ENCODE results near the gene FARP1. TPM values are rescaled to one million over a fixed set of nuclear protein-coding genes. Genes with fewer than 3 reads are reported as not detected.

Gene FARP1
- total RNA-seq, 1 experiment from 2014 or later, result 96.6 TPM

DNA sequence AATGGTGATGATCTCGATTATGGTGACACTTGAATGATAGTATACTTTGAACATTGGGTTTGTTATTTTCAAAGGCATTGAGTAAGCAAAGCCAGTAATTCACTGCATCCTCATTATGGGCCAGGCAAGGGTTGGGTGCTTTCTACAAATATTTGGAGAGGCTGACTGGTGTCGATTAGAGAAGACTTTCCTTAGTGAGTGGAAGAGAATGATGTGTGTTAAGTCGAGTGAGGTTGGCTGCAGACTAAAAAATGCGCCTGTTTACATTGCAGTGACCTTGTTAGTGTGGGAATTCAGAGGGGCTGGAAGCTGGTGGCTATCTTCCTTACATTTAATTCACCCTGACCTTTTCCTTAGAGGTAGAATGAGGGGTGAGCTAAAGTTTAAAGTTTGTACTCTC lies 56.6 kb downstream of the FARP1 start (continued):
- TF ChIP-seq, protein P1, sequence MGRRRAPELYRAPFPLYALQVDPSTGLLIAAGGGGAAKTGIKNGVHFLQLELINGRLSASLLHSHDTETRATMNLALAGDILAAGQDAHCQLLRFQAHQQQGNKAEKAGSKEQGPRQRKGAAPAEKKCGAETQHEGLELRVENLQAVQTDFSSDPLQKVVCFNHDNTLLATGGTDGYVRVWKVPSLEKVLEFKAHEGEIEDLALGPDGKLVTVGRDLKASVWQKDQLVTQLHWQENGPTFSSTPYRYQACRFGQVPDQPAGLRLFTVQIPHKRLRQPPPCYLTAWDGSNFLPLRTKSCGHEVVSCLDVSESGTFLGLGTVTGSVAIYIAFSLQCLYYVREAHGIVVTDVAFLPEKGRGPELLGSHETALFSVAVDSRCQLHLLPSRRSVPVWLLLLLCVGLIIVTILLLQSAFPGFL (CRISPR knock-in tag; IDR thresholded peaks at IDR 0.05; ENCODE audit: borderline replicate concordance), result no peak

DNA sequence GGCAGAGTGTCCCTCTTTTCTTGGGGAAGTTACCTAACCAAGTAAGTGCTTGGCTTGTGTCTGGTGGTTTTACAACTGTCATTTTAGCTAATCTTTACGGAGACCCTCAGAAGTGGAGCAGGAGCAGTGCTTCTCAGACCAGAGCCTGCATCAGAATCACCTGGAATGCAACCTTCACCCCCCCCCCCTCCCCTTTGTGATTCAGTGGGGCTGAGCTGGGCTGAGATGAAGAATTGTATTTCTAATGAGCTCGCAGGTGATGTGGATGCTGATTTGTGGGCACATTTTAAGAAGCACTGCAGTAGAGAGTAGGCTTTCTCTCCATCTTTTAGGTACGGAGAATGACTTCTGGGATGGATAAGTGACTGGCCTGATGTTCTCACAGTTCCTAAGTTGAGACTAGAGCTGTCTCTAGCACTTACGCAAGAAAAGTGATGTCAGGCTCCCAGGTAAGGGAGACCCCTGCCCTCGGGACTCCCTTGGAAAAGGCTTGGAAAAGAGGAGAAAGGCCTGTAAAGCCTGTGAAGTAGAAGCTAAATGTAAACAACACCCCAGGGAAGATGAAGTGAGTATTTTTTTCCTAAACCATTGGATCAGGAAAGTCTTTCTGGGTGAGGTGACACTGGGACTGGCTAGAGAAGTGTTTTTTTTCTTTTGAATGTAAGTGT lies 57.5 kb downstream of the FARP1 start:
- ChIA-PET CTCF (interaction anchor here (0.6 to 1.7 kb wide), 10 partner anchors 10 to 245 kb away, joined by 3 to 9 read pairs (median 4); no protein-coding TSS in a partner anchor), POLR2A (interaction anchor here (0.7 kb wide), 2 partner anchors 14 to 27 kb away, joined by 4 read pairs; no protein-coding TSS in a partner anchor)
- no peaks in the 10 kb centered on the region for H3K27me3 Mint-ChIP-seq (ENCODE audit: low read depth)
- peaks cover 26% of the 10 kb centered on the region for H3K36me3 Mint-ChIP-seq
- TF ChIP-seq MXD4 (CRISPR knock-in tag; IDR thresholded peaks at IDR 0.05; ENCODE audit: borderline replicate concordance) (no peak), TEAD1 (CRISPR knock-in tag; IDR thresholded peaks at IDR 0.05) (peak; percentile 35; the same call in 1 of the 2 replicates)
- H3K27ac Mint-ChIP-seq, result peak overlapping the region; percentile 86
- ATAC-seq, result peak; percentile 86
- H3K9me3 Mint-ChIP-seq, result peaks cover 16% of the 10 kb centered on the region
- H3K4me1 Mint-ChIP-seq, result peaks cover 43% of the 10 kb centered on the region
- no peak for DNase-seq (ENCODE audit: low spot score)
- H3K4me3 Mint-ChIP-seq, result peak overlapping the region; percentile 59

DNA sequence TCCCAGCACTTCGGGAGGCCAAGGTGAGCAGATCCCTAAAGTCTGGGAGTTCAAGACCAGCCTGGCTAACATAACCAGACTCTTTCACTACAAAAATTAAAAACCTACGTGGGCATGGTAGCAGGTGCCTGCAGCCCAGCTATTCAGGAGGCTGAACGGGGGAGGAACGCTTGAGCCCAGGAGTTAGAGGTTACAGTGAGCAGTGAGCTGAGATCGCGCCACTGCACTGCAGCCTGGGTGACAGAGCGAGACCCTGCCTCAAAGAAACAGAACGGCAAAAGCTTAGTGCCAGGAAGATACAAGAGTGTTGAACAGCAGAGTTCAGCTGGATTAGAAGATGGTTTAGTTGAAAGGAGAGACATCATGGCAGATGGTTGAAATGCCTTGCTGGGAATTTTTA lies 58.3 kb downstream of the FARP1 start:
- H3K27me3 Mint-ChIP-seq (ENCODE audit: low read depth), result no peaks in the 10 kb centered on the region
- H3K27ac Mint-ChIP-seq, result peak overlapping the region; percentile 86
- no peak for DNase-seq (ENCODE audit: low spot score)
- H3K4me1 Mint-ChIP-seq, result peaks cover 41% of the 10 kb centered on the region
- ATAC-seq, result no peak
- no peak for TF ChIP-seq ESRRA (CRISPR knock-in tag; IDR thresholded peaks at IDR 0.05; ENCODE audit: borderline replicate concordance)
- TF ChIP-seq, protein P2, sequence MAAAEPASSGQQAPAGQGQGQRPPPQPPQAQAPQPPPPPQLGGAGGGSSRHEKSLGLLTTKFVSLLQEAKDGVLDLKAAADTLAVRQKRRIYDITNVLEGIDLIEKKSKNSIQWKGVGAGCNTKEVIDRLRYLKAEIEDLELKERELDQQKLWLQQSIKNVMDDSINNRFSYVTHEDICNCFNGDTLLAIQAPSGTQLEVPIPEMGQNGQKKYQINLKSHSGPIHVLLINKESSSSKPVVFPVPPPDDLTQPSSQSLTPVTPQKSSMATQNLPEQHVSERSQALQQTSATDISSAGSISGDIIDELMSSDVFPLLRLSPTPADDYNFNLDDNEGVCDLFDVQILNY (CRISPR knock-in tag; IDR thresholded peaks at IDR 0.05), result no peak
- peaks cover 25% of the 10 kb centered on the region for H3K9me3 Mint-ChIP-seq
- peaks cover 35% of the 10 kb centered on the region for H3K36me3 Mint-ChIP-seq
- peak overlapping the region; percentile 59 for H3K4me3 Mint-ChIP-seq
- ChIA-PET CTCF (interaction anchor here (1.4 to 1.7 kb wide), 4 partner anchors 24 to 168 kb away, joined by 4 to 9 read pairs (median 4); no protein-coding TSS in a partner anchor), POLR2A (interaction anchor here (1.4 kb wide), 1 partner anchor 11 kb away, joined by 3 read pairs; no protein-coding TSS in a partner anchor)

DNA sequence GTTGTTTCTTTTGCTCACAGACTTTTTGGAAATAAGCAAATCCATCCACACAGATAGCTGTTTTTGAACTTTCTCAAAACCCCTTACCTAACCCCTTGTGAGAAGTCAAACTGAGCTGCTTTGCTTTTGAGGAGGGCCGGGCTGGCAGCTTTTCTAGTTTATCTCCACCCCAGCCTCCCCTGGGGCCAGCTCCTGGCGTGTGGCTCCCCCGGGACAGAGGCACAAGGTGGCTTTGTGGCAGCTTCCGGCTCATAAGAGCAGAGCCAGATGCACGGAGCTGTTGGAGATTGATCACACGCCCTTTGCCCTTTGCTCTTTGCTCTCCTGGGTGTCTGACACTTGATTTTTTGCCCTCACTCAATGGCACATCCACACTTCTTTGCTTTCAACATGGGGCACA lies 59.1 kb downstream of the FARP1 start:
- DNase-seq (ENCODE audit: low spot score) (no peak), ATAC-seq (no peak; the same call in 1 of the 2 replicates)
- CTCF ChIA-PET, result no interaction called here
- Mint-ChIP-seq H3K27me3 (ENCODE audit: low read depth) (no peaks in the 10 kb centered on the region), H3K27ac (peak overlapping the region; percentile 91), H3K9me3 (peaks cover 28% of the 10 kb centered on the region), H3K36me3 (peaks cover 38% of the 10 kb centered on the region), H3K4me3 (peak overlapping the region; percentile 16), H3K4me1 (peaks cover 48% of the 10 kb centered on the region)
- TF ChIP-seq HMGA2 (CRISPR knock-in tag; IDR thresholded peaks at IDR 0.05) (no peak), NR1H2 (CRISPR knock-in tag; IDR thresholded peaks at IDR 0.05) (no peak), GTF2I (CRISPR knock-in tag; conservative IDR thresholded peaks at IDR 0.05) (no peak), ZNF423 (CRISPR knock-in tag; IDR thresholded peaks at IDR 0.05) (peak; percentile 49; the same call in 1 of the 2 replicates)
- TF ChIP-seq, protein P3, sequence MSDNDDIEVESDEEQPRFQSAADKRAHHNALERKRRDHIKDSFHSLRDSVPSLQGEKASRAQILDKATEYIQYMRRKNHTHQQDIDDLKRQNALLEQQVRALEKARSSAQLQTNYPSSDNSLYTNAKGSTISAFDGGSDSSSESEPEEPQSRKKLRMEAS (CRISPR knock-in tag; IDR thresholded peaks at IDR 0.05), result 0 out of 2 replicates have a peak, but pooled peaks have one; percentile 28
- TF ChIP-seq, protein P4, sequence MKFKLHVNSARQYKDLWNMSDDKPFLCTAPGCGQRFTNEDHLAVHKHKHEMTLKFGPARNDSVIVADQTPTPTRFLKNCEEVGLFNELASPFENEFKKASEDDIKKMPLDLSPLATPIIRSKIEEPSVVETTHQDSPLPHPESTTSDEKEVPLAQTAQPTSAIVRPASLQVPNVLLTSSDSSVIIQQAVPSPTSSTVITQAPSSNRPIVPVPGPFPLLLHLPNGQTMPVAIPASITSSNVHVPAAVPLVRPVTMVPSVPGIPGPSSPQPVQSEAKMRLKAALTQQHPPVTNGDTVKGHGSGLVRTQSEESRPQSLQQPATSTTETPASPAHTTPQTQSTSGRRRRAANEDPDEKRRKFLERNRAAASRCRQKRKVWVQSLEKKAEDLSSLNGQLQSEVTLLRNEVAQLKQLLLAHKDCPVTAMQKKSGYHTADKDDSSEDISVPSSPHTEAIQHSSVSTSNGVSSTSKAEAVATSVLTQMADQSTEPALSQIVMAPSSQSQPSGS (CRISPR knock-in tag; IDR thresholded peaks at IDR 0.05; ENCODE audit: borderline replicate concordance, low read depth), result no peak
- TF ChIP-seq, protein P5, sequence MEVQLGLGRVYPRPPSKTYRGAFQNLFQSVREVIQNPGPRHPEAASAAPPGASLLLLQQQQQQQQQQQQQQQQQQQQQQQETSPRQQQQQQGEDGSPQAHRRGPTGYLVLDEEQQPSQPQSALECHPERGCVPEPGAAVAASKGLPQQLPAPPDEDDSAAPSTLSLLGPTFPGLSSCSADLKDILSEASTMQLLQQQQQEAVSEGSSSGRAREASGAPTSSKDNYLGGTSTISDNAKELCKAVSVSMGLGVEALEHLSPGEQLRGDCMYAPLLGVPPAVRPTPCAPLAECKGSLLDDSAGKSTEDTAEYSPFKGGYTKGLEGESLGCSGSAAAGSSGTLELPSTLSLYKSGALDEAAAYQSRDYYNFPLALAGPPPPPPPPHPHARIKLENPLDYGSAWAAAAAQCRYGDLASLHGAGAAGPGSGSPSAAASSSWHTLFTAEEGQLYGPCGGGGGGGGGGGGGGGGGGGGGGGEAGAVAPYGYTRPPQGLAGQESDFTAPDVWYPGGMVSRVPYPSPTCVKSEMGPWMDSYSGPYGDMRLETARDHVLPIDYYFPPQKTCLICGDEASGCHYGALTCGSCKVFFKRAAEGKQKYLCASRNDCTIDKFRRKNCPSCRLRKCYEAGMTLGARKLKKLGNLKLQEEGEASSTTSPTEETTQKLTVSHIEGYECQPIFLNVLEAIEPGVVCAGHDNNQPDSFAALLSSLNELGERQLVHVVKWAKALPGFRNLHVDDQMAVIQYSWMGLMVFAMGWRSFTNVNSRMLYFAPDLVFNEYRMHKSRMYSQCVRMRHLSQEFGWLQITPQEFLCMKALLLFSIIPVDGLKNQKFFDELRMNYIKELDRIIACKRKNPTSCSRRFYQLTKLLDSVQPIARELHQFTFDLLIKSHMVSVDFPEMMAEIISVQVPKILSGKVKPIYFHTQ (CRISPR knock-in tag; IDR thresholded peaks at IDR 0.05), result no peak
- TF ChIP-seq, protein P6, sequence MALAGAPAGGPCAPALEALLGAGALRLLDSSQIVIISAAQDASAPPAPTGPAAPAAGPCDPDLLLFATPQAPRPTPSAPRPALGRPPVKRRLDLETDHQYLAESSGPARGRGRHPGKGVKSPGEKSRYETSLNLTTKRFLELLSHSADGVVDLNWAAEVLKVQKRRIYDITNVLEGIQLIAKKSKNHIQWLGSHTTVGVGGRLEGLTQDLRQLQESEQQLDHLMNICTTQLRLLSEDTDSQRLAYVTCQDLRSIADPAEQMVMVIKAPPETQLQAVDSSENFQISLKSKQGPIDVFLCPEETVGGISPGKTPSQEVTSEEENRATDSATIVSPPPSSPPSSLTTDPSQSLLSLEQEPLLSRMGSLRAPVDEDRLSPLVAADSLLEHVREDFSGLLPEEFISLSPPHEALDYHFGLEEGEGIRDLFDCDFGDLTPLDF (CRISPR knock-in tag; IDR thresholded peaks at IDR 0.05), result no peak
- POLR2A ChIA-PET, result interaction anchor here (1.4 kb wide), 1 partner anchor 10 kb away, joined by 3 read pairs; no protein-coding TSS in a partner anchor

Measured in WTC11 (cell line).